Measurements from ENCODE around the gene ARHGEF9.
"Not testable (repeated sequence)": the region's sequence is repeated elsewhere in the genome, so short reads cannot be mapped to it uniquely, and the experiment has no call there.

The ARHGEF9 gene

GRCh38 chrX:63784902-63785707 is at the start of gene ARHGEF9:
Gene ARHGEF9 (minus strand): TSS chrX:63785214. CDS start chrX:63785145, 69 bp downstream.
- Mint-ChIP-seq H3K27me3 (peaks cover 3% of the 10 kb centered on the region), H3K9me3 (no peaks in the 10 kb centered on the region), H3K36me3 (ENCODE audit: low read depth) (no peaks in the 10 kb centered on the region), H3K4me3 (peak within 1 kb of the TSS; percentile 61), H3K4me1 (ENCODE audit: low read depth) (peaks cover 13% of the 10 kb centered on the region), H3K27ac (no peak within 1 kb of the TSS)
- intact Hi-C loops (cut with micrococcal nuclease): no loop called here

GRCh38 chrX:63825446-63825845 is 40.4 kb upstream of the ARHGEF9 start:
- H3K9me3 Mint-ChIP-seq: peaks cover 26% of the 10 kb centered on the region
- H3K27me3 Mint-ChIP-seq: not testable (repeated sequence)

GRCh38 chrX:63818156-63818555 is 33.1 kb upstream of the ARHGEF9 start:
- no peak overlapping the region for H3K4me3 Mint-ChIP-seq
- intact Hi-C loops (cut with micrococcal nuclease): no loop called here
- no peak overlapping the region for H3K27ac Mint-ChIP-seq
- no peaks in the 10 kb centered on the region for H3K36me3 Mint-ChIP-seq (ENCODE audit: low read depth)
- H3K27me3 Mint-ChIP-seq: no peaks in the 10 kb centered on the region
- no peaks in the 10 kb centered on the region for H3K4me1 Mint-ChIP-seq (ENCODE audit: low read depth)
- H3K9me3 Mint-ChIP-seq: no peaks in the 10 kb centered on the region

More at GRCh38 chrX:63825446-63825845, 40.4 kb upstream of the ARHGEF9 start:
- H3K27ac Mint-ChIP-seq; H3K4me1 Mint-ChIP-seq (ENCODE audit: low read depth); intact Hi-C loops (cut with micrococcal nuclease); H3K36me3 Mint-ChIP-seq (ENCODE audit: low read depth); H3K4me3 Mint-ChIP-seq: not testable (repeated sequence)

- no peak overlapping the region for H3K4me3 Mint-ChIP-seq
- H3K27ac Mint-ChIP-seq: no peak overlapping the region
- no peaks in the 10 kb centered on the region for H3K4me1 Mint-ChIP-seq (ENCODE audit: low read depth)
- H3K9me3 Mint-ChIP-seq: no peaks in the 10 kb centered on the region
- H3K27me3 Mint-ChIP-seq: no peaks in the 10 kb centered on the region
- no peaks in the 10 kb centered on the region for H3K36me3 Mint-ChIP-seq (ENCODE audit: low read depth)
- intact Hi-C loops (cut with micrococcal nuclease): no loop called here
These were observed 32.7 kb upstream of the ARHGEF9 start for GRCh38 chrX:63817696-63818095.

- intact Hi-C loops (cut with micrococcal nuclease): no loop called here
- Mint-ChIP-seq H3K36me3 (ENCODE audit: low read depth) (no peaks in the 10 kb centered on the region), H3K27ac (no peak overlapping the region), H3K9me3 (no peaks in the 10 kb centered on the region), H3K4me3 (no peak overlapping the region), H3K27me3 (no peaks in the 10 kb centered on the region), H3K4me1 (ENCODE audit: low read depth) (no peaks in the 10 kb centered on the region)
These were observed 27.8 kb upstream of the ARHGEF9 start for GRCh38 chrX:63812823-63813222.

GRCh38 chrX:63810746-63811145 is 25.7 kb upstream of the ARHGEF9 start:
- Mint-ChIP-seq H3K27ac (no peak overlapping the region), H3K36me3 (ENCODE audit: low read depth) (no peaks in the 10 kb centered on the region), H3K4me1 (ENCODE audit: low read depth) (no peaks in the 10 kb centered on the region), H3K4me3 (no peak overlapping the region), H3K9me3 (no peaks in the 10 kb centered on the region), H3K27me3 (no peaks in the 10 kb centered on the region)
- intact Hi-C loops (cut with micrococcal nuclease): no loop called here

GRCh38 chrX:63809173-63809572 is 24.2 kb upstream of the ARHGEF9 start:
- Mint-ChIP-seq H3K27ac (no peak overlapping the region), H3K9me3 (no peaks in the 10 kb centered on the region), H3K36me3 (ENCODE audit: low read depth) (no peaks in the 10 kb centered on the region), H3K4me1 (ENCODE audit: low read depth) (no peaks in the 10 kb centered on the region), H3K27me3 (no peaks in the 10 kb centered on the region), H3K4me3 (no peak overlapping the region)
- intact Hi-C loops (cut with micrococcal nuclease): no loop called here

GRCh38 chrX:63795406-63795805 is 10.4 kb upstream of the ARHGEF9 start:
- intact Hi-C loops (cut with micrococcal nuclease); H3K36me3 Mint-ChIP-seq (ENCODE audit: low read depth); H3K27ac Mint-ChIP-seq; H3K4me3 Mint-ChIP-seq; H3K27me3 Mint-ChIP-seq; H3K9me3 Mint-ChIP-seq; H3K4me1 Mint-ChIP-seq (ENCODE audit: low read depth): not testable (repeated sequence)

- Mint-ChIP-seq H3K27ac (no peak overlapping the region), H3K36me3 (ENCODE audit: low read depth) (no peaks in the 10 kb centered on the region), H3K4me1 (ENCODE audit: low read depth) (peaks cover 13% of the 10 kb centered on the region), H3K9me3 (no peaks in the 10 kb centered on the region), H3K27me3 (peaks cover 3% of the 10 kb centered on the region), H3K4me3 (no peak overlapping the region)
- intact Hi-C loops (cut with micrococcal nuclease): no loop called here
These were observed 660 bp upstream of the ARHGEF9 start for GRCh38 chrX:63785708-63786040.

- Mint-ChIP-seq H3K4me1 (ENCODE audit: low read depth) (peaks cover 13% of the 10 kb centered on the region), H3K9me3 (no peaks in the 10 kb centered on the region), H3K27me3 (peaks cover 3% of the 10 kb centered on the region), H3K4me3 (no peak overlapping the region), H3K36me3 (ENCODE audit: low read depth) (no peaks in the 10 kb centered on the region), H3K27ac (no peak overlapping the region)
- intact Hi-C loops (cut with micrococcal nuclease): no loop called here
These were observed 590 bp downstream of the ARHGEF9 start for GRCh38 chrX:63784346-63784901.

- Mint-ChIP-seq H3K27me3 (peaks cover 3% of the 10 kb centered on the region), H3K27ac (no peak overlapping the region), H3K36me3 (ENCODE audit: low read depth) (no peaks in the 10 kb centered on the region), H3K9me3 (no peaks in the 10 kb centered on the region), H3K4me1 (ENCODE audit: low read depth) (peaks cover 13% of the 10 kb centered on the region), H3K4me3 (no peak overlapping the region)
- intact Hi-C loops (cut with micrococcal nuclease): no loop called here
These were observed 2.5 kb downstream of the ARHGEF9 start for GRCh38 chrX:63782515-63782914.

- Mint-ChIP-seq H3K4me3 (no peak overlapping the region), H3K4me1 (ENCODE audit: low read depth) (peaks cover 17% of the 10 kb centered on the region), H3K27me3 (no peaks in the 10 kb centered on the region), H3K27ac (no peak overlapping the region), H3K36me3 (ENCODE audit: low read depth) (no peaks in the 10 kb centered on the region), H3K9me3 (no peaks in the 10 kb centered on the region)
- intact Hi-C loops (cut with micrococcal nuclease): no loop called here
These were observed 16.3 kb downstream of the ARHGEF9 start for GRCh38 chrX:63768760-63769159.

- H3K27me3 Mint-ChIP-seq: no peaks in the 10 kb centered on the region
- peaks cover 17% of the 10 kb centered on the region for H3K4me1 Mint-ChIP-seq (ENCODE audit: low read depth)
- intact Hi-C loops (cut with micrococcal nuclease): no loop called here
- H3K9me3 Mint-ChIP-seq: no peaks in the 10 kb centered on the region
- no peak overlapping the region for H3K27ac Mint-ChIP-seq
- no peaks in the 10 kb centered on the region for H3K36me3 Mint-ChIP-seq (ENCODE audit: low read depth)
- no peak overlapping the region for H3K4me3 Mint-ChIP-seq
These were observed 19.3 kb downstream of the ARHGEF9 start for GRCh38 chrX:63765712-63766111.

GRCh38 chrX:63764946-63765345 is 20.1 kb downstream of the ARHGEF9 start:
- Mint-ChIP-seq H3K27me3 (no peaks in the 10 kb centered on the region), H3K27ac (no peak overlapping the region), H3K9me3 (no peaks in the 10 kb centered on the region), H3K36me3 (ENCODE audit: low read depth) (no peaks in the 10 kb centered on the region), H3K4me3 (no peak overlapping the region), H3K4me1 (ENCODE audit: low read depth) (peaks cover 17% of the 10 kb centered on the region)
- intact Hi-C loops (cut with micrococcal nuclease): no loop called here

GRCh38 chrX:63761639-63762038 is 23.4 kb downstream of the ARHGEF9 start:
- Mint-ChIP-seq H3K27ac (no peak overlapping the region), H3K36me3 (ENCODE audit: low read depth) (no peaks in the 10 kb centered on the region), H3K4me1 (ENCODE audit: low read depth) (peaks cover 37% of the 10 kb centered on the region), H3K27me3 (no peaks in the 10 kb centered on the region), H3K4me3 (no peak overlapping the region), H3K9me3 (no peaks in the 10 kb centered on the region)
- intact Hi-C loops (cut with micrococcal nuclease): no loop called here

Data from dendritic cell treated with granulocyte-macrophage colony-stimulating factor and Interleukin-4, amounts not matched to agents 40 ng/mL and 50 ng/mL, for 4 days (primary cell).